ENCODE results near the gene FAM156B.
"Not testable (repeated sequence)": the region's sequence is repeated elsewhere in the genome, so short reads cannot be mapped to it uniquely, and the experiment has no call there.

Gene FAM156B

DNA sequence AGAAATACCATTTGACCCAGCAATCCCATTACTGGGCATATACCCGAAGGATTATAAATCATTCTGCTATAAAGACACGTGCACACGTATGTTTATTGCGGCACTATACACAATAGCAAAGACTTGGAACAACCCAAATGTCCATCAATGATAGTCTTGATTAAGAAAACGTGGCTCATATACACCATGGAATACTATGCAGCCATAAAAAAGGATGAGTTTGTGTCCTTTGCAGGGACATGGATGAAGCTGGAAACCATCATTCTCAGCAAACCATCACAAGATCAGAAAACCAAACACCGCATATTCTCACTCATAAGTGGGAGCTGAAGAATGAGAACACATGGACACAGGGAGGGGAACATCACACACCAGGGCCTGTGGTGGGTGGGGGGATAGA lies 33.1 kb downstream of the FAM156B start:
- DNase-seq = not testable (repeated sequence)

DNA sequence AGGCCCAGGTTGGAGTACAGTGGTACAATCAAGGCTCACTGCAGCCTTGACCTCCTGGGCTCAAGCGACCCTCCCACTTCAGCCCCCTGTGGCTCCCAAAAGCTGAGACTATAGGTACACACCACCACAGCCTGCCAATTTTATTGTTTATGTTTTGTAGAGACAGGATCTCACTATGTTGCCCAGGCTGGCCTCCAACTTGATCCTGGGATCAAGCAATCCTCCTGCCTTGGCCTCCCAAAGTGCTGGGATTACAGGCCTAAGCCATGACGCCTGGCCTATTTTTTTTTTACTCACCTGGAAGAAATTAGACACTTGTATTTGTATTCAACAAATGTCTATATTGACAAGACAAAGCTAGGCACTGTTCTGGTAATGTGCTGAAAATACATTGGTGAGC lies 36.1 kb downstream of the FAM156B start:
- no peak for DNase-seq

DNA sequence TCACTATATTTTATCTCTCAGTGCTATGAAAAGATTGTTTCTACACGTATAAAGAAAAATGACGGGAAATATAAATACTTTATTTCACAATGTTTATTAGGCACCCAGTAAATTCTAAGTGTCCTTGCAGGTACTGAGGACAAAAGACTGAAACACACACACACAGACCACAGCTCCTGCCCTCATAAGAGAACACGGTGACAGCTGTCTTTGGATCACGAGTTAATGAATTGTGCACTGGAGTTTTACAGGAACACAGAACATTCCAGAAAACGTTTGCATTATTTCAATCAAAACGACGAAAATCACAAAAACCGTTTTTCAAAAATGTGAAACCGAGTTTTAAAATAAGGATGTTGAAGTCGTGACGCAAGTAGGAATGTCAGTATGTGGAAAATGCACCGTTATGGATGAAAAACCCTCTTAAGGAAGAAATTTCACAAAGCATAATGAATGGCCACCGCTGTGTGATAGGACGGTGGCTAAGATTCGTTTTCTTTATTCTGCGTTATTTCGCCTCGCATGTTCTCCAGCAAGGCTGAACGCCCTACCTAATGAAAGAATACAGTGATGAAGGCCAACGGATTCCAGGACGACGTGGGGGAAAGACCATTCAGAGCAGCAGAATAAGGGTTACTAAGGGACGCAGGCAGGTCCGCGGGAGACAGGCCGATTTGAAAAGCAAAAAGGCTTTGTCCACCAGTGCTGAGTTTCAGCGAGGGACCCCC lies 37.0 kb downstream of the FAM156B start:
- DNase-seq = no peak

DNA sequence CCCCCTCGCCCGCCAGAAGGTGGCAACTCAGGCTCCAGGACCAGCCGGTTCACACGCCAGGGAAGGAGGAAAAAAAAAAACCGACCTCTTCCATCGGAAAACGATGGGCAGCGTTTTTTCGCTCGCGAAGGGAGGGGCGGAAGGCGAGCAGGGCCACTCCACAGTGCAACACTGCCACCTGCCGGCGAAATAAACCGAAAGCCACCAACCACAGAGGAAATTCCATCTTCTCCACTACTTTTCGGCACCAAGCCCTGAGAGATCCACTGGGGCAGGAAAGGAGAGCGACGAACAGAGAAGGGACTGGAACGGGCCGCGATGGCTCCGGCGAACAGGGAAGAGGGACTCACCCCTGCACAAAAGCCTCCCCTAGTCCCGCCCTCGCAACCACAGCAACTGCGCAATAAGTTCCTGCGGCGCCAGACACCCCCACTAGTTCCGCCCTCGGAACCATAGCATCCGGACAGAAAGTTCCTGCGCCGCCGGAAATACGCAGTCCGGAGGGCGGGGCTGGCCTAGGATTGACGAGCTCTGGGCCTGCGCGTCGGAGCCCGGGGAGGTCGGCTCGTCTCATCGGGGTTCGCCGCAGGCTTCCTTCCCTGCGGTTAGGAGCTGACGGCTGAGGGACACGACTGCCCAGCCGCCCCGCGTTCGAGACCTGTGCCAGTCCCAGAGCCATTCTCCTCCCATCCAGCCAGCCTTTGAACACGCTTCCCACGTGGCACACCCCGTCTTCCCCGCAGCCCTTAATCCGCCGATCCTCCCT lies 37.8 kb downstream of the FAM156B start:
- peak; percentile 85 for DNase-seq

DNA sequence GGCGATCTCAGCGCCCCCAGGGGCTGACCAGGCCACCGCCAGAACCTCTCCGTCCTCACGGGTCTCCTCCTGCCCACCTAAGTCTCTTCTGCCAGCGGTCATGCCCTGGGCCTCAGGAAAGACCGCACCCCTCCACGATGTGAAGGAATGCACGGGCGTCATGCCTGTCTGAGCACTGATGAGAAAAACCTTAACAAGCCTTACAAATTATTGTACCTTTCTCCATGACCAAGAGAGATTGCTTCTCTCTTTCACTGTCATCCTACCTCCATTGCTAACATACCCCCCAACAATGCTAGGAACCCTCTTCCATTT lies 38.3 kb downstream of the FAM156B start:
- not testable (repeated sequence) for DNase-seq

DNA sequence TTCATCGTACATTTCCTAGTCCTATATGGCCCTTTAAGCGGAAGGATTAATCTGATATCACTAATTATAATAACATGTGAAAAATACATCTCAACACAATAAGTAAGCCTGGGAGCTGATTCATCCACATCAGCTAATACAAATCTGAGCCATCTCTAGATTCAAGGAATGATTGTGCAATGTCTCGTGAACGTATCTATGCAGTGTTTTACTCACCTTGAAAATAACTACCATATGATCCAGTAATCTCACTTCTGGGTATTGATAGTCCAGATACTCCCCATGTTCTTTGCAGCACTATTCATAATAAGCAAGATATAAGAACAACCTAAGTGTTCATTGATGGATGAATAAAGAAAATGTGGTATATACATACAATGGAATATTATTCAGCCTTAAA lies 43.6 kb downstream of the FAM156B start:
- not testable (repeated sequence) for DNase-seq

DNA sequence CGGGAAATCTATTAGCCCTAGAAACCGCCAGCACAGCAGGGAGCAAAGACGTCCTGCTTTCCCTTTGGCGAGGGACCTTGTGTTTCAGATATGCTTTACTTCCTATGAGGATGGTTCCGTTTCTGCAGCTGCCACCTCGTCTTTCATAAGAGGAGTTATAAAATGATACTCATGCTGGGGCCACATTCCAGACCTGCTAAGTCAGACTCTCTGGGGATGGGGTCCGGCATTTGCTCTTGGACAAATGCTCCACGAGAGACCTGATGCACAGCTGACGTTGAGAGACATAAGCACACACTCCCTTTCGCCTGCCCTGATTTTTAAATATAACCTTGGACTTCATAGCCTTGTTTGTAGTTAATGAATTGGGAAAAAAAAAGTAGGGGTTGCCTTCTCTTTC lies 44.6 kb downstream of the FAM156B start:
- DNase-seq = not testable (repeated sequence)

DNA sequence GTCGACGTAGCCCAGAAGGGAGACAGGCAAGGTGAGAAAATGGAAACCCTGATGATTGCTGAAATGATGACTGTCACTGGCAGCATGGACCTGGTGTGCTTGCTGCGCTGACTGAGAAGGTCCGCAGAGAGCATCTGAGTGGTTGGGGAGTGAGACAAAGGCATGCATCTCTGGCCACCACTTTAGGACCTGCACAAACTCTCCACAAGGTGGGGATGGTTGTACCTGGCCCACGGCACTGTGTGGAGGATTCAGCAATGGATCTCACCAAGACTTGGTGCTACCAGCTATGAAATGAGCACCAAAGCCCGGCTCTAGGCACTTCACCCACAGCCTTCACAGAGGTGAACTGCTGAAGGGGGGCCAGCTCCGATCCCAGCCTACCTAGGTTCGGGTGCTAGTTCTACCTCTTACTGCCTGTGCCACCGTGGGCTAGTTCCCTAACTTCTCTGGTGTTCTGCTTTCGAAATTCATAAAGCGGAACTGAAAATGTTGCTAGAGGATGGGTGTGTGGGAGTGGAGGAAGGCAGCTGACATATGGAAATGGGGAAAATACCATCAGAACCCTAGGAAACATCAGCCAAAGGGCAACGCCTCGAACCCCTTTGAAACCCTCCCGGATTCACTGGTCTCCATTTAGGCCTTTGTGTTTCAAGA lies 48.8 kb downstream of the FAM156B start:
- DNase-seq = not testable (repeated sequence)

DNA sequence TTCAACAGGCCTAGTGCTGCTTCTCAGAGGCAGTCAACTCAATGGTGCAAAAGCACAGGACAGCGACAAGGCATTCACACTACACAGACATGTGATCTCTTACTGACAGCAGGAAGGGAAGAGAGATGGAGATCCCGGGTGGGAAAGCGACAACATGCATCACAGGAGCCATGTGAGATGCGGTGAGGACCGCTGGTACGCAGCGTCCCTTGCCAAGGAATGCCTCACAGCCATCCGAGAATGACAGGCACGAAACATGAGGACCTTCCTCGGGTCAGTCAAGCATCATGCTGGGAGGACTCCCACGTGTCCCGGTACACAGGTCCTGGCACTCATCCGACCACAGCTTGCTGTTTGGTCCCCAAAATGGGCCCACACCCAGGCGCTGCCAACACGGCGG lies 50.4 kb downstream of the FAM156B start:
- DNase-seq = not testable (repeated sequence)

DNA sequence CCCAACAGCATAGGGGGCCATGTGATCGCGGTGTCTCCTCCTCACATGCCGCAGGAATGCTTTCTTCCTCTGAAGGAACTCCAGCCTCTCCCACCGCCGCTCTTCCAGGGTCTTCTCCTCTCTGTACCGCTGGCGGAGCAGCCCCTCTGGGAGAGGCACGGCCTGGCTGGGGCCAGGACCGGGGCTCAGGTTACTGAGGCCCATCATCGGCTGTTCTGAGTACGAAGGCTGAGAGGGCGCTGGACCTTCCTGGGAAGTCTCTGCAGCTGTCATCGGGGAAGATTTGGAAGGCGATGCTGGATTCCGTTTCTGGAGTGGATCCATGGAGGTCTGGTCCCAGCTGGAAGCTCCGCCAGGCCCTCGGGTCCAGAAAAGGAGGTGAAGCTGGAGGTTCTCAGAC lies 51.1 kb downstream of the FAM156B start:
- DNase-seq = not testable (repeated sequence)

DNA sequence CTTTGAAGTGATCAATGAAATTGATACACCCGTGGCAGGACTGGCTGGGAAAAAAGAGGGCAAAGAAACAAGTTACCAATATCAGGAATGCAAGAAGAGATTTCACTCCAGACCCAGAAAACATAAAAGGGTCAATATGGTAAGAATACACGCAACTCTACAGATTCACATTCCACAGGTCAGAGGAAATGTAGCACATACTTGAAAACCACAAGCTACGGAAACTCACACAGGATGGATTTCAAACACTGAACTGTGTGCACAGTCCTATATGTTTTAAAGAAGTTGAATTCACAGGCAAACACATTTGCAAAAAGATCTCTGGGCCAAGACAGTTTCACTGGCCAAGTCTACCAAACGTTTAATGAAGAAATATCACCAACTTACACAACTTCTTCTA lies 52.2 kb downstream of the FAM156B start:
- DNase-seq = not testable (repeated sequence)

DNA sequence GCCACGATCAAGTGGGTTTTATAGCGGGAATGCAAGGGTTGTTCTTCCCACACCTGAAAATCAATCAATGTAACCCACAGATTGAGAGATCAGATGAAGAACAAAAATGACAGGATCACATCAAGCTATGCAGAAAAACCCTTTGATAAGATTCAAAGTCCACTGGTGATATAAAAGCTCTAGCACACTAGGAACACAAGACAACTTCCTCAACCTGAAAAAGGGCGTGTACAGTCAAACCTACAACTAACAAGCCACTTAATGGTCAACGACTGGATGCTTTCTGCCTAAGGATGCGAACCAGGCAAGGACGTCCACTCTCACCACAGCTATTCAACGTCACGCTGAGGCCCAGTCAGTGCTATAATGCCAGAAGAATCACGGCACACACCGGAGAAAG lies 52.8 kb downstream of the FAM156B start:
- DNase-seq = not testable (repeated sequence)

Data from NK-92 treated with Interleukin-12 subunit alpha and Interleukin-12 subunit beta, amount 100 ng/mL, for 24 hours (cell line).